Measurements from ENCODE around the gene DAG1.

DNA sequence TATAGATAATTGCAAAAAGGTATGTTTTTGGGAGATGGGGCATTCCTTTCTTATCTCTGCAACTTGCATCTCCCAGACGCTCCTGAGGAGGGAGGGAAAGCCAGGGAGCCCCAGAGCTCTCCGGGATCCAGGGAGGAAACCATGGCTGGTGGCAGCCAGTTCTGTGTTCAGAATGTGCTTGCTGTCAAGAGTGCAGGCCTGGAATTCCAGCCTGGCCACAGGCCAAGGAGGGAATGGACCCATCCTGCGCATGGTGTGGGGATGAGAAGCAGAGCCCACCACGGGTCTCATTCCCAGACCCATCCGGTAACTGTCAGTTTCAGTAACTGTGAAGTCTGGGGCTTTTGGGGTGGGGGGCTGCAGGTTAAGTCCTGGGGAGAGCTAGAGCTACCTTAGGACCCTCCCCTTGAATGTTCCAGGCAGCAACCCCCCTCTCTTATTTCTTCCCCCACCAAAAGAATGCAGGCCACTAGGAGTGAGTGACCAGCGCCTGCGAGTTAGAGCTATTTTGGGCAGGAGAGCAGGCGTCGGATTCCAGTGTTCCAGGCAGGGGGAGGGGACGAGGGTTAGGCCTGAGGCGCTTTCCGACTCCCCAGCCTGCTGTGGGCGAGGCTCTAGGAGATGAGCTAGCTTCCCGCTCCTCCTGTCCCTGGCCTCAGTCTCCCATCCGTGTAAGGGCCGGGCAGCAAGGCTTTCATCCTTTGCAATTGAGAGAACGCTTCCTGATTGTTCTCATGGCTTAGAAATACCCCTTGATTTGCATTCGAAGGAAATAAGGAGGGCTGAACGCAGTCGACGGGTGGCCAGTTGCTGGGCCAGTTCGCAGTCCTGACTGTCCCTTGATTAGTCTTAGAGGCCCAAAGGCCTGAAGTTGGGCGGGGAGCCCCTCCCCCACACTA, 781 bp upstream of the DAG1 start:
- TF ChIP-seq ZNF114 (CRISPR knock-in tag; IDR thresholded peaks at IDR 0.05) (no peak), POLR2AphosphoS5 (IDR thresholded peaks at IDR 0.05; ENCODE audit: low read depth) (no peak)
- TF ChIP-seq, protein P1, sequence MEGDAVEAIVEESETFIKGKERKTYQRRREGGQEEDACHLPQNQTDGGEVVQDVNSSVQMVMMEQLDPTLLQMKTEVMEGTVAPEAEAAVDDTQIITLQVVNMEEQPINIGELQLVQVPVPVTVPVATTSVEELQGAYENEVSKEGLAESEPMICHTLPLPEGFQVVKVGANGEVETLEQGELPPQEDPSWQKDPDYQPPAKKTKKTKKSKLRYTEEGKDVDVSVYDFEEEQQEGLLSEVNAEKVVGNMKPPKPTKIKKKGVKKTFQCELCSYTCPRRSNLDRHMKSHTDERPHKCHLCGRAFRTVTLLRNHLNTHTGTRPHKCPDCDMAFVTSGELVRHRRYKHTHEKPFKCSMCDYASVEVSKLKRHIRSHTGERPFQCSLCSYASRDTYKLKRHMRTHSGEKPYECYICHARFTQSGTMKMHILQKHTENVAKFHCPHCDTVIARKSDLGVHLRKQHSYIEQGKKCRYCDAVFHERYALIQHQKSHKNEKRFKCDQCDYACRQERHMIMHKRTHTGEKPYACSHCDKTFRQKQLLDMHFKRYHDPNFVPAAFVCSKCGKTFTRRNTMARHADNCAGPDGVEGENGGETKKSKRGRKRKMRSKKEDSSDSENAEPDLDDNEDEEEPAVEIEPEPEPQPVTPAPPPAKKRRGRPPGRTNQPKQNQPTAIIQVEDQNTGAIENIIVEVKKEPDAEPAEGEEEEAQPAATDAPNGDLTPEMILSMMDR (conservative IDR thresholded peaks at IDR 0.05; ENCODE audit: low read depth in 2 of 2), result no peak
